B cell (primary cell): ENCODE results near the gene GPATCH3.

Experiments used
- EZH2 ChIP-seq: IDR thresholded peaks from 2 replicates; pipeline ENCODE4 v1.6.1; 2012; ENCODE audit warnings: borderline replicate concordance, low read depth, mild to moderate bottlenecking, moderate library complexity, low read length; ENCODE audit not compliant: insufficient read depth, poor library complexity, severe bottlenecking
- TF ChIP-seq, protein P1 (sequence below): fragments of 200-600 bp; IDR thresholded peaks from one replicate; pipeline ENCODE4 v1.8.0; 2022; ENCODE audit warnings: antibody characterized with exemption, mild to moderate bottlenecking

DNA sequence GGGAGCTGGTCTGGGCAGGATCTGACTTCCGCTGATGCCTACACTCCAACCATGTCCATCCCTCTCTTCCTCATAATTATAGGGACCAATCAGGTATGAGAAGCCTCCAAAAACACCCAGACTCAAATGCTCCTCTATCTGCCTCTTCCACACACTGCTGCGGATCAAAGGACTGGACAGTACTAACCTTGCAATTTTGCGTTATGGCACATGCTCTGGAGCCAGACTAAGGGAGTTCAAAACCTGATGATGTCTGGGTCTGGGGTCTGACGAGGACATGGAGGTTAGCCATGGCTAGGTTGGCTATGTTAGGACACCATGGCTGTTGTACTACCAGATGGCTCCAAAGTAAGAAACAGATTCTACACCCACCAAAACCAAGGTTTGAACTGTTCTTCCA lies 20.5 kb downstream of the GPATCH3 start:
- TF ChIP-seq, protein P1, sequence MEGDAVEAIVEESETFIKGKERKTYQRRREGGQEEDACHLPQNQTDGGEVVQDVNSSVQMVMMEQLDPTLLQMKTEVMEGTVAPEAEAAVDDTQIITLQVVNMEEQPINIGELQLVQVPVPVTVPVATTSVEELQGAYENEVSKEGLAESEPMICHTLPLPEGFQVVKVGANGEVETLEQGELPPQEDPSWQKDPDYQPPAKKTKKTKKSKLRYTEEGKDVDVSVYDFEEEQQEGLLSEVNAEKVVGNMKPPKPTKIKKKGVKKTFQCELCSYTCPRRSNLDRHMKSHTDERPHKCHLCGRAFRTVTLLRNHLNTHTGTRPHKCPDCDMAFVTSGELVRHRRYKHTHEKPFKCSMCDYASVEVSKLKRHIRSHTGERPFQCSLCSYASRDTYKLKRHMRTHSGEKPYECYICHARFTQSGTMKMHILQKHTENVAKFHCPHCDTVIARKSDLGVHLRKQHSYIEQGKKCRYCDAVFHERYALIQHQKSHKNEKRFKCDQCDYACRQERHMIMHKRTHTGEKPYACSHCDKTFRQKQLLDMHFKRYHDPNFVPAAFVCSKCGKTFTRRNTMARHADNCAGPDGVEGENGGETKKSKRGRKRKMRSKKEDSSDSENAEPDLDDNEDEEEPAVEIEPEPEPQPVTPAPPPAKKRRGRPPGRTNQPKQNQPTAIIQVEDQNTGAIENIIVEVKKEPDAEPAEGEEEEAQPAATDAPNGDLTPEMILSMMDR: no peak
- no peak for TF ChIP-seq EZH2
